ENCODE results near the gene KCNC2.
A peak's percentile ranks its signal among the peaks of the same experiment; 100 is the strongest.

The KCNC2 gene

DNA sequence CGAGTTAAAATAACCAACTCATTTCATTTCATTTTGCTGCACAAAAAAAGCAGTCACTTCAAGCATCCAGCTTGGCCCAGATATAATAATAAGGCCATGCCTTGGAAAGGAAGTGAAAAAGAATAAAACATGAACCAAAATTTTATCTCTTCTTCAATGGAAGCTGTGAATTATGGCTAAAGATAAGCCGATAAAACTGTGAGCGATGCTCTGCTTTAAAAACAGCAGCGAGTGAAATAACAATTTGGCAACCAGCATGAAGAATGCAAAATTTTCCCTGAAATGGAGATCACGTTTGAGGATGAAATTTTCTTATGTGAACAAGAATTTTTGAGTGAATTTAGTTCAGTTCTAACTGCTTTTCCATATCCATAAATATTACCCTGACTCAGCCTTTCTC, 70.4 kb downstream of the KCNC2 start:
- no peak for DNase-seq (ENCODE audit: low read depth, low spot score)
- in situ Hi-C loops (cut with HindIII; ENCODE audit: low sequenced_read_pairs): no loop called here
- TF ChIP-seq, protein P1, sequence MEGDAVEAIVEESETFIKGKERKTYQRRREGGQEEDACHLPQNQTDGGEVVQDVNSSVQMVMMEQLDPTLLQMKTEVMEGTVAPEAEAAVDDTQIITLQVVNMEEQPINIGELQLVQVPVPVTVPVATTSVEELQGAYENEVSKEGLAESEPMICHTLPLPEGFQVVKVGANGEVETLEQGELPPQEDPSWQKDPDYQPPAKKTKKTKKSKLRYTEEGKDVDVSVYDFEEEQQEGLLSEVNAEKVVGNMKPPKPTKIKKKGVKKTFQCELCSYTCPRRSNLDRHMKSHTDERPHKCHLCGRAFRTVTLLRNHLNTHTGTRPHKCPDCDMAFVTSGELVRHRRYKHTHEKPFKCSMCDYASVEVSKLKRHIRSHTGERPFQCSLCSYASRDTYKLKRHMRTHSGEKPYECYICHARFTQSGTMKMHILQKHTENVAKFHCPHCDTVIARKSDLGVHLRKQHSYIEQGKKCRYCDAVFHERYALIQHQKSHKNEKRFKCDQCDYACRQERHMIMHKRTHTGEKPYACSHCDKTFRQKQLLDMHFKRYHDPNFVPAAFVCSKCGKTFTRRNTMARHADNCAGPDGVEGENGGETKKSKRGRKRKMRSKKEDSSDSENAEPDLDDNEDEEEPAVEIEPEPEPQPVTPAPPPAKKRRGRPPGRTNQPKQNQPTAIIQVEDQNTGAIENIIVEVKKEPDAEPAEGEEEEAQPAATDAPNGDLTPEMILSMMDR (IDR thresholded peaks at IDR 0.05; ENCODE audit: low read depth, low read length): no peak
- no peak overlapping the region for H3K4me3 ChIP-seq (ENCODE audit: low read depth, low read length)

DNA sequence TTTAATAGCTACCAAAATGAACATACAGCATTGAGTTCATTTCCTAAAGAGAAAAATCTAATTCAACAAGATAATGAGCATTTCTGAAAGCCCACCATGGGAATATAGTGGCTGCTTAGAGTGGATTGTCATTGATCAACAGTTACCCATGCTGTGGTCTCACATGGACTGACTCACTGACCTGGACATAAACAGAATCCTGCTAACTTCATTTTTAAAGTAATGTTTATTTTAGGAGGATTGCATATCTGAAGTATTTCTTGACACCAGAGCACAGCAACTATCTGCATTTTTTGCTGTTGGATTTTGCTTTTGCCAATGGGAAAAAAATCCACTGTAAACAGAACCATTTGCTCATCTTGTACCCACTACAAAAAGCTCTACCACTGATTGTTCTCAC, 71.7 kb downstream of the KCNC2 start:
- peak; percentile 0 for DNase-seq (ENCODE audit: low read depth, low spot score)
- TF ChIP-seq, protein P1 (IDR thresholded peaks at IDR 0.05; ENCODE audit: low read depth, low read length): no peak
- in situ Hi-C loops (cut with HindIII; ENCODE audit: low sequenced_read_pairs): no loop called here
- no peak overlapping the region for H3K4me3 ChIP-seq (ENCODE audit: low read depth, low read length)

DNA sequence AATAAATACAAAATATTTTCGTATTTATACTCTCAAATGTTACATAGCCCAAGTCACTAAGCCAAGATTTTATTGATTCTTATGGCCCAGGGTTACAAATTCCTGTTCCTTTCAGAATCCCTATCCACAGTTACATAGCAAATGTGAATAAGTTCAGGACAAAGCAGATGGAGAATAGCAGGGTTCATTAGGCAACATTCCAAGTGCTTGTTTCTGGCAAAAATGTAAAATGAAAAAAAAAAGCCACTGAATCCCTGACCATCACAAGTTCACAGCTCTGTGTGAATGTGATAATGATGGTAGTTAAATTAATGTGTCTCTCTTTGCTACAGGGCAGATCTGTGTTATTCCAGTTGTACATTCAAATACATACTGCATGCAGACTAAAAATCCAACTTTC, 74.6 kb downstream of the KCNC2 start:
- in situ Hi-C loops (cut with HindIII; ENCODE audit: low sequenced_read_pairs): no loop called here
- TF ChIP-seq, protein P1 (IDR thresholded peaks at IDR 0.05; ENCODE audit: low read depth, low read length): no peak
- no peak overlapping the region for H3K4me3 ChIP-seq (ENCODE audit: low read depth, low read length)
- no peak for DNase-seq (ENCODE audit: low read depth, low spot score)

DNA sequence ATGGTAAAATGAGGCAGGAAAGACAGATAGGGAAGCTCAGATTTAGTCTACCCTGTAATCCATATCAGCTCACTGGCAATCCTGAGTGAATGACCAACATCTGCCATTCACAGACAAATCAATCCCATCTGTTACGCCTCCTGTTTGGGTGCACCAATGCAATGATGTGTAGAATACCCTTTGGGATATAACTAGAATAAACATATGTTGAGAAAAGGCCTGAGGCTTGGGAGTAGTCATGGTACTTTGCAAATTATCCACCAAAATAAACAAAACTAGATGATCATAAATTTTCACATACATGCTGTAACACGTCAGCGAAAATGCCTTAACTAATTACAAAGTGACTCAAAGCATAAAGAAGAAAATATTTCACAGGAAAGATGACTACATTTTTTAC, 78.8 kb downstream of the KCNC2 start:
- in situ Hi-C loops (cut with HindIII; ENCODE audit: low sequenced_read_pairs): no loop called here
- H3K4me3 ChIP-seq (ENCODE audit: low read depth, low read length): no peak overlapping the region
- TF ChIP-seq, protein P1 (IDR thresholded peaks at IDR 0.05; ENCODE audit: low read depth, low read length): no peak
- DNase-seq (ENCODE audit: low read depth, low spot score): no peak

DNA sequence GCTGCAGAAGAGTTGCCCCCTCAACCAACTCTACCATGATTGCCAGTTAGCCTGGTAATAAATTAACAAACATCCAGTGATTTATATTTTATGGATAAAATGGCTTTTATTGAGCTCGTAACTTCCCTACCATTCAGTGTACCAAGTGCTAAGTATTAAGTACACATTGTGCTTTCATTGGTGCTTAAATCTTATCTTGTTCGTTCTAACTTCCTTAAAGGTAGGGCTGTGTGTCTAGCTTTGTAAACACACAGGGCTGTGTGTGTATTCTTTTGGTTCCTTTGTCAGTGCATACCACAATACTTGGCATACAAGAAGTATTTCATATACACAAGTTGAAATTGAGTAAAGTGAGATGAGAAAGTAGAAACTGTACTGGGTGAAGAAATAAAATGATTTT, 80.4 kb downstream of the KCNC2 start:
- TF ChIP-seq, protein P1 (IDR thresholded peaks at IDR 0.05; ENCODE audit: low read depth, low read length): no peak
- no peak overlapping the region for H3K4me3 ChIP-seq (ENCODE audit: low read depth, low read length)
- DNase-seq (ENCODE audit: low read depth, low spot score): no peak
- in situ Hi-C loops (cut with HindIII; ENCODE audit: low sequenced_read_pairs): no loop called here

DNA sequence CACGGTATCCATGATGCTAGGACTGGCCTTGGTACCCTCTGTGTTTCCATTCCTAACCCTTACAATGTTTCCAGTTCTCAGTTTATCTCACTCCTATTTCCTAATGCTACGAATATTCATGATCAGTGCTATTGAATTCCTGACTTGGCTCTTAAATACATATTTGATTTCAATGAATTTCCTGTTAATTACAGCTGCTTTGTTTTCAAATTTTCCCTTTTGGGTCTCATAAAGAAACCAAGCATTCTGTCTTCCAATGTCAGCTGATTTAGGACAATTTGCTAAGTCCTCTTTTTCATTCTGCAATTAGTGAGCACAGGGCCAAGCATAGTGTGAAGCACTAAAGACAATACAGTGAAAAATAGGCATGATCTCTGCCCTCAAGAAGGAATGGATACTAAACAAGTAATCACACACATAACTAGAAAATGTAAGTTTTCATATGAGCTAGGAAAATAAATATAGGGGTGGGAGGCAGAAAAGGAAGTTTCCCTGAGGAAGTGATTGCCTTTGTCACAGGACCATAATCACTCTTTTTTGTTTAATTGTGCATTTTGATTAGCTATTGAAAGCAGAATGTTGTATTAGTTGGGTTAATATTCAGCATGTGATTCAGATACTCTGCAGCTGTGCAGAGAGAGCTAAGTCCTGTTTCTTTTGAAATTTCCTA, 88.5 kb downstream of the KCNC2 start:
- DNase-seq (ENCODE audit: low read depth, low spot score): no peak
- in situ Hi-C loops (cut with HindIII; ENCODE audit: low sequenced_read_pairs): no loop called here
- H3K4me3 ChIP-seq (ENCODE audit: low read depth, low read length): no peak overlapping the region
- TF ChIP-seq, protein P1 (IDR thresholded peaks at IDR 0.05; ENCODE audit: low read depth, low read length): no peak
